Erythroblast (primary cell): Measurements from ENCODE around the gene TSC22D2.

Experiments
- GATA1 ChIP-seq: IDR thresholded peaks from 2 replicates; pipeline ENCODE4 v1.6.1; 2011; ENCODE audit warnings: low read depth, mild to moderate bottlenecking, control low read depth, low read length, moderate library complexity
- POLR2A ChIP-seq: IDR thresholded peaks from 2 replicates; pipeline ENCODE4 v1.6.1; 2011; ENCODE audit warnings: mild to moderate bottlenecking, low read length

DNA sequence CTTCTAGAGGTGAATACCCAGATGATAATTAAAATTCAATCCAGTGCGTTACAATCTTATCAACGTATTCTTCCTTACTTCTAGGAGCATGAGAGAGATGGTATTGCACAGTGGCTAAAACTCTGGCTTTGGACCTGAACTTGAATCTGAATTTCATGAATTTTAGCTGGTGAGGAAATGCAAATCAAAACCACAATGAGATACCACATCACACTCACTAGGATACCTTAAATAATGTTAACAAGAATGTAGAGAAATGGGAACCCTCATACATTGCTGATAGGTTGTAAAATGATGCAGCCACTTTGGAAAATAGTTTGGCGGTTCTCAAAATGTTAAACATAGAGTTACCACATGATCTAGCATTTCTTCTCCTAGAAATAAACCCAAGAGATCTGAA lies 47.1 kb upstream of the TSC22D2 start:
- TF ChIP-seq POLR2A (no peak), GATA1 (no peak)
